ENCODE measurements around the gene SLC22A14. TPM values are rescaled to one million over a fixed set of nuclear protein-coding genes. Genes with fewer than 3 reads are reported as not detected.

The SLC22A14 gene
- total and polyA plus RNA-seq, 4 donors: 0.18 to 0.49 (median 0.42) TPM; not detected in 1

Other genes starting within 250 kb of the SLC22A14 start
- gene DLEC1, start 243.1 kb upstream of the SLC22A14 start, total RNA-seq: under 1 TPM; 0.26 to 0.69 TPM
- under 1 TPM; 0.25 to 0.59 TPM for gene DLEC1, start 243.1 kb upstream of the SLC22A14 start, polyA plus RNA-seq
- gene ACAA1, start 145.2 kb upstream of the SLC22A14 start, total RNA-seq: 10 to 100 TPM; 39.3 to 54.8 TPM
- 10 to 100 TPM; 58.4 to 69.2 TPM for gene ACAA1, start 145.2 kb upstream of the SLC22A14 start, polyA plus RNA-seq
- gene MYD88, start 143.6 kb upstream of the SLC22A14 start, total RNA-seq: 10 to 100 TPM; 23.4 to 33.6 TPM
- 10 to 100 TPM; 17.7 to 19.3 TPM for gene MYD88, start 143.6 kb upstream of the SLC22A14 start, polyA plus RNA-seq
- gene OXSR1, start 116.8 kb upstream of the SLC22A14 start, total RNA-seq: 10 to 100 TPM; 38.9 to 42.0 TPM
- 10 to 100 TPM in 1 of 2 donors, 1 to 10 TPM in 1; 7.9 to 13.9 TPM for gene OXSR1, start 116.8 kb upstream of the SLC22A14 start, polyA plus RNA-seq
- 1 to 10 TPM; 1.1 to 1.3 TPM for gene SLC22A13, start 16.5 kb upstream of the SLC22A14 start, total RNA-seq
- gene SLC22A13, start 16.5 kb upstream of the SLC22A14 start, polyA plus RNA-seq: not detected
- 1 to 10 TPM; 2.2 to 6.2 TPM for gene XYLB, start 64.5 kb downstream of the SLC22A14 start, total RNA-seq
- gene XYLB, start 64.5 kb downstream of the SLC22A14 start, polyA plus RNA-seq: 1 to 10 TPM in 1 of 2 donors, under 1 TPM in 1; 0.15 to 1.0 TPM
- 1 to 10 TPM; 4.0 to 8.2 TPM for gene ACVR2B, start 171.6 kb downstream of the SLC22A14 start, total RNA-seq
- under 1 TPM; 0.38 to 0.61 TPM for gene ACVR2B, start 171.6 kb downstream of the SLC22A14 start, polyA plus RNA-seq
- 10 to 100 TPM; 14.8 to 17.2 TPM for gene EXOG, start 214.0 kb downstream of the SLC22A14 start, total RNA-seq
- gene EXOG, start 214.0 kb downstream of the SLC22A14 start, polyA plus RNA-seq: 10 to 100 TPM in 1 of 2 donors, 1 to 10 TPM in 1; 5.8 to 10.4 TPM

Data from aorta (tissue), 4 donors.